ENCODE data around the gene TMEM255B.

DNA sequence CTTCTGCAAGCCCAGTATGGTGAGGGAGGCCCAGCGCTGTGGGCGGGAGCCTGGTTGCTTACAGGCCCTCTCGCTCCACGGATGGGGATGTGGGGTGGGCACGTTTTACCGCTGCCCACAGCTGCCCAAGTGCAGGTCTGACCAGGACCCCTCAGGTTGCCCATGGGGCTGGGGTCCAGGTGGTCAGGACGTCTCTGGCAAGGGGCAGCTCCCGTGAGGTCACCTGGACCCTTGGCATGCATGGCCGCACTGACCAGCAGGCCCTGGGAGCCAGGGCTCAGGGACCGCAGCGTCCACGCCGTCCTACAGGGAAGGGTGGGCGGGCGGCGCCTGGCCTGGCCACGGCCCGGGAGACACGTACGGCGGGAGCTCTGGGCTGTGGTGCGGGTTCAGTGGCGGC, 72.0 kb downstream of the TMEM255B start:
- TF ChIP-seq, protein P1, sequence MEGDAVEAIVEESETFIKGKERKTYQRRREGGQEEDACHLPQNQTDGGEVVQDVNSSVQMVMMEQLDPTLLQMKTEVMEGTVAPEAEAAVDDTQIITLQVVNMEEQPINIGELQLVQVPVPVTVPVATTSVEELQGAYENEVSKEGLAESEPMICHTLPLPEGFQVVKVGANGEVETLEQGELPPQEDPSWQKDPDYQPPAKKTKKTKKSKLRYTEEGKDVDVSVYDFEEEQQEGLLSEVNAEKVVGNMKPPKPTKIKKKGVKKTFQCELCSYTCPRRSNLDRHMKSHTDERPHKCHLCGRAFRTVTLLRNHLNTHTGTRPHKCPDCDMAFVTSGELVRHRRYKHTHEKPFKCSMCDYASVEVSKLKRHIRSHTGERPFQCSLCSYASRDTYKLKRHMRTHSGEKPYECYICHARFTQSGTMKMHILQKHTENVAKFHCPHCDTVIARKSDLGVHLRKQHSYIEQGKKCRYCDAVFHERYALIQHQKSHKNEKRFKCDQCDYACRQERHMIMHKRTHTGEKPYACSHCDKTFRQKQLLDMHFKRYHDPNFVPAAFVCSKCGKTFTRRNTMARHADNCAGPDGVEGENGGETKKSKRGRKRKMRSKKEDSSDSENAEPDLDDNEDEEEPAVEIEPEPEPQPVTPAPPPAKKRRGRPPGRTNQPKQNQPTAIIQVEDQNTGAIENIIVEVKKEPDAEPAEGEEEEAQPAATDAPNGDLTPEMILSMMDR (conservative IDR thresholded peaks at IDR 0.05), result no peak
- no peak for TF ChIP-seq ZFX (IDR thresholded peaks at IDR 0.05)
